HG02623 (cell line): ENCODE data around the gene PLCL2.
A peak's percentile ranks its signal among the peaks of the same experiment; 100 is the strongest.

Experiments used
- ATAC-seq: cut with Tn5 transposase; IDR thresholded peaks from one replicate; pipeline ENCODE4 v1.9.1; 2021; ENCODE audit warnings: moderate library complexity; ENCODE audit not compliant: unreplicated experiment

PLCL2 gene

GRCh38 chr3:16913264-16913580 lies 28.5 kb downstream of the PLCL2 start:
- no peak for ATAC-seq

GRCh38 chr3:16916840-16917239 lies 32.1 kb downstream of the PLCL2 start:
- ATAC-seq: no peak

DNA sequence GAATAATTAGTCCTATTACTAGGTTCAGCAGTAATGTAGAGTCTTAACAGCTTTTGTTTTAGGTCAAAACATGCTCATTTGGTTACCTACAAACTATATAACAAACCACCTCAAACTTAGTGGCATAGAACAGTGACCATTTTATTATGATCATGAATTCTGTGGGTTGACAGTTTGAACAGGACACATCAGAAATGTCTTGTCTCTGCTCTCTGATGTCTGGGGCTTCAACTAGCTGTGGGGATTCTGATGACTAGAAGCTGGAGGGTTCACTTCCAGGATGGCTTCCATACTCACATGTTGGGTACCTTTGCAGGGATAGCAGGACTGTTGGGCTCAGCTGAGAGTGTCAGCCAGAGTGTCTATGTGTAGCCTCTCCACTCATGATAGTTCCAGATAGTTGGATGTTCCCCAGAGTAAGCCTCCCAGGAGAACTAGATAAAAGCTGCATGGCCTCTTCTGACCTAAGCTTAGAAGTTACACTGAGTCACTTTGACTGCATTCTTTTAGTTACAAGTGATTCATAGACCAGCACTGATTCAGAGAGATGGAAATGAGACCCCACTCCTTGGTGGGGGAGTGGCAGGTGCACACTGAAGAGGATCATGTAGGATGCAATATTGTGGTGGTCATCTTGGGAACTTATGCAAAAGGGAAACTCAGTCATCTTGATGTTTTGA lies 32.6 kb downstream of the PLCL2 start:
- ATAC-seq: no peak

GRCh38 chr3:16917980-16918682 lies 33.4 kb downstream of the PLCL2 start:
- ATAC-seq: no peak

DNA sequence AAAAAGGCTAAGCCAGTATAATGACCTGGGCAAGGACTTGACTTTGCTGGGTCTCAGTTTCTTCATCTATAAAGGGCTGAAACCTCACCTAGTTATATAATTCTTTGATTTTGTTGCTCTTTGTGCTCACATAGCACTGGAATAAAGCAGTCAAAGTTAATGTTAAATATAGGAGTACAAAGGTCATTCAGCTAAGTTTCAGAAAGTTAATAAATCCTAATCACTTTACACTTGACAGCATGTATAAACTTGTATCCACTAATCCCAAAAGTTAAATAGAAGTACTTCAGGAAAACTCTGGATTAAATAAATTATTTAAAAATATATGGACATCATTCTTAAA lies 33.9 kb downstream of the PLCL2 start:
- ATAC-seq: no peak

- ATAC-seq: no peak
Measured at GRCh38 chr3:16923112-16923511, 38.4 kb downstream of the PLCL2 start.

- ATAC-seq: no peak
Measured at GRCh38 chr3:16927485-16927884, 42.7 kb downstream of the PLCL2 start.

- ATAC-seq: peak; percentile 39
Measured at GRCh38 chr3:16928386-16929132, 43.8 kb downstream of the PLCL2 start.

- no peak for ATAC-seq
Measured at GRCh38 chr3:16929311-16929710, 44.6 kb downstream of the PLCL2 start.

DNA sequence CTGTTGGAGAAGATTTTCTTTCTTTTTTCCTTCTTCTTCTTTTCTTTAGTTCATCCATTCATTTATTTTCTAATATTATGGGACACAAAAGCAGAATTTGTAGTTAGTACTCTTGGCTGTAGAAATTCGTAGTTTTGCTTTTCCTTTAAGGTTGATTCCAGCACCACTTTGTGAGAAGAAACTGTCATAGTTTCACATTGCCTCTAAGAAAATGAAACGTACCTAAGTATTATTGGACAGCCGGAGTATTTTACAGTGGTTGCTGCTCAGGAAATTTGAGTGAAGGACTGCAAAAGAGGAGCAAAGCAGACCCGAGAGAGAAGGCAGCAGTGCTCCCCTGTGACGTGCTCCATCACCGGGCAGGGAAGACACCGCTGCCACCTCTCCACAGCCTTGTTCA lies 48.1 kb downstream of the PLCL2 start:
- ATAC-seq: peak; percentile 44

GRCh38 chr3:16935781-16936180 lies 51.0 kb downstream of the PLCL2 start:
- no peak for ATAC-seq

- no peak for ATAC-seq
Measured at GRCh38 chr3:16936233-16936632, 51.5 kb downstream of the PLCL2 start.

DNA sequence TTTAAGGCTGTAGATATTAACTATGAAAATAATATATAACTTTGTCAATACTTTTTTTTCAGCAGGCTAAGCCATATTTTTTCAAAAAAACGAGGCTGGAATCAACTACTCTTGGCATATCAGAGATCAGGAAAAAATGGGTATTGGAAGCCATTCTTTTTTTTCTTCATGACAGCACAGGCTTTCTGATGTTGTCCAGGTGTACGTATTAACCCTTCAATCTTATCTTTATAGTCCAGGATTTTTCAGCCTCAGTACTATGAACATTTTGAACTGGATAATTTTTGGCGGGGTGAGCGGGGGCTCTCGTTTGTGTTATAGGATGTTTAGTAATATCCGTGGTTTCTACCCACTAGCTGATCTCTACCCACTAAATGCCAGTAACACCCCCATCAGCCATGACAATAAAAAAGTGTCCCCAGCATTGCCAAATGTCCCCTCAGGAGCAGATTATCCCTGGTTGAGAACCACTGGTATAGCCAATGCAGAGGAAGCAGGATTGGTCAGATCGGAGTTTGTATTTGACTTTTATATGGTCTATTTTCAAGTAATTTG lies 52.0 kb downstream of the PLCL2 start:
- no peak for ATAC-seq

GRCh38 chr3:16937326-16937845 lies 52.6 kb downstream of the PLCL2 start:
- ATAC-seq: no peak

DNA sequence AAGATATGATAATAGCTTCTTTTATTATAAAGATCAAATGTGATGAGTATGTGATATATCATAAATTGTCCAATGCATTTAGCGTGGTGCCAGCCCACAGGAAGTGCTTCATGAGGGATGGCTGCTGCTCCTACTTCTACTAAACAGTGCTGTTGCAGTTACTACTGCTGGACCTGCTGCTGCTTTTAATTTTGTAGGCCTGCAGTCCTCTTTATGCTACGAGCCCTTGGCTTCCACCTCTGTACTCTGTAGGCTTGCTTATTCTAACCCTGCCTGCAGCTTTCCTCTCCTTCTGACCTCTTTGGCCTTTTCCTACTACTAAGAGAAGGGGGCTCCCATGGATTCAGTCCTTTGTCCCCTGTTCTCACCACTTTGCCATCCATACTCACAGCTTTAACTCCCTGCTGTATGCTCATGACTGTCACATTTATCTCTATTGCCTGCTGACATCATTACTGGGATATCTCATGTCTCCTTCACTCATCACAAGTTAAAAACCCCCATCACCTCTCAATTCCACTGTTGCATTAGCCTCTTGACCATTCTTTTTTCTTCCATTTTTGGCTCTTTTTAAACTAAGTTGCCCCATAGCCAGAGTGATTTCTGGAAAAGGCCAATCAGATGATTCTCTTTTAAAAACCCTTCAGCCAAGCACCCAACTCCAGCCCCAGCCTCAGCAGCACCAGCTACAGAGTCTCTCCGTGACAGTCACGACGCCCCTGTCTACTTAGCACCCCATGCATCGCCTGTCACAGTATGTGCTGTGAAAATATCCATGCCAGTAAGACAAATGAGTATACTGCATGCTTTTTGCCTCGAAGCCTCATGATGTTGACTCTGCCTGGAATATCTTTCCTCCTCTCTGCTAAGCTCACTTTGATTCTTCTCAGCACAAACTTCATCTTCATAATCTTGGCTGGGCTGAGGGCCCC lies 56.3 kb downstream of the PLCL2 start:
- ATAC-seq: no peak

- ATAC-seq: no peak
Measured at GRCh38 chr3:16942955-16943354, 58.2 kb downstream of the PLCL2 start.

DNA sequence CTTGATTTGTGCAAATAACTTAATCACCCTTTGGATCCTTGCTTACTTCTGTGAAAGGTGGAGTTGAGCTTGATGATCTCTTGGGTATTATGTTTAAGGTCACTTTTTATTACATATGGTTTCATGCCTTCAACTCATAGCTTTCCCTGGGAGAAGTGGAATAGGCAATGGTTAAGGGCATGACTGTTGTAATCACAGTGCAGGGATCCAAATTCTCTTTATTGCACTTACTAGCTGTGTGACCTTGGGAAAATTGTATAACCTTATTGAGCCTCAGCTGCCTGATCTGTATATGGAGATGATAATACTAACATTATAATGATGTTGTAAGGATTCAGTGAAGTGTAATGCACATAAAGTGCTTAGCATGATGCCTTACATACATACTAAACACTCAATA lies 59.1 kb downstream of the PLCL2 start:
- ATAC-seq: no peak

DNA sequence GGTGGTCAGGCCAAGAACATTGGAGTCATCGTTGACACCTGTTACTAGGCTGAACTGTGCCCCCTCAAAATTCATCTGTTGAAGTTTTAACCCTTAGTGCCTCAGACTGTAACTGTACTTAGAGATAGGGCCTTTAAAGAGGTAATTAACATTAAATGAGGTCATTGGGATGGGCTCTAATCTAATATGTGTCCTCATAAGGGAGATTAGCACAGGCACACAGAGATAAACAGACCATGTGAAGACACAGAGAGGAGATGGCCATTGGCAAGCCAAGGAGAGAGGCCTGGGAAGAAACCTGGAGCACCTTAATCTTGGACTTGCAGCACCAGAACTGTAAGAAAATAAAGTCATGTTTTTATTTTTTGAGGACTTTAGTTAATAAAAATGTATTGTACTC lies 59.6 kb downstream of the PLCL2 start:
- no peak for ATAC-seq

DNA sequence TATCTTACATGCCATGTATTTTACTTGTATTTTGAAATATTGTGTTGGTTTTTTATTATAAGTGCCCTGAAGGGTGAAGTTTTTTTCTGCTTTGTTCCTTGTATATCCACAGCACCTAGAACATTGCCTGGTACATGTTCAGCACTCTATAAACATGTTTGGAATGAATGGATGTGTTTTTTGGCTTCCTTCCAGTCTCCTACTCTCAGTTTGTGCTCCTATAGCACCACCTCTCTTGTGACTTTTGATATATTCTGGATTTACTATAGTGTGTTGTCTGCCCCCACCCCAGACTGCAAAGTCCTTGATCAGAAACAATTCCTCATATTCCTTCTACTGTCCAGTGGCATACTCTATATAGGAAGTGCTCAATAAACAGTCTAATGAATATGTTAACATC lies 60.6 kb downstream of the PLCL2 start:
- ATAC-seq: no peak

- ATAC-seq: no peak
Measured at GRCh38 chr3:16950282-16950681, 65.5 kb downstream of the PLCL2 start.

- ATAC-seq: no peak
Measured at GRCh38 chr3:16950845-16951244, 66.1 kb downstream of the PLCL2 start.
